GM10266 (cell line): ENCODE measurements around the gene TRIM56.
A peak's percentile ranks its signal among the peaks of the same experiment; 100 is the strongest.
"Not testable (repeated sequence)": the region's sequence is repeated elsewhere in the genome, so short reads cannot be mapped to it uniquely, and the experiment has no call there.

Experiments used
- DNase-seq: peaks from one replicate; pipeline ENCODE4 v3.0.0; 2012; ENCODE audit errors: extremely low spot score
- TF ChIP-seq, protein P1 (sequence below): IDR thresholded peaks from 2 replicates; pipeline ENCODE4 v1.5.1; 2012; ENCODE audit warnings: mild to moderate bottlenecking, low read depth; ENCODE audit not compliant: control insufficient read depth, insufficient read depth; ENCODE audit errors: missing control alignments

TRIM56 gene

DNA sequence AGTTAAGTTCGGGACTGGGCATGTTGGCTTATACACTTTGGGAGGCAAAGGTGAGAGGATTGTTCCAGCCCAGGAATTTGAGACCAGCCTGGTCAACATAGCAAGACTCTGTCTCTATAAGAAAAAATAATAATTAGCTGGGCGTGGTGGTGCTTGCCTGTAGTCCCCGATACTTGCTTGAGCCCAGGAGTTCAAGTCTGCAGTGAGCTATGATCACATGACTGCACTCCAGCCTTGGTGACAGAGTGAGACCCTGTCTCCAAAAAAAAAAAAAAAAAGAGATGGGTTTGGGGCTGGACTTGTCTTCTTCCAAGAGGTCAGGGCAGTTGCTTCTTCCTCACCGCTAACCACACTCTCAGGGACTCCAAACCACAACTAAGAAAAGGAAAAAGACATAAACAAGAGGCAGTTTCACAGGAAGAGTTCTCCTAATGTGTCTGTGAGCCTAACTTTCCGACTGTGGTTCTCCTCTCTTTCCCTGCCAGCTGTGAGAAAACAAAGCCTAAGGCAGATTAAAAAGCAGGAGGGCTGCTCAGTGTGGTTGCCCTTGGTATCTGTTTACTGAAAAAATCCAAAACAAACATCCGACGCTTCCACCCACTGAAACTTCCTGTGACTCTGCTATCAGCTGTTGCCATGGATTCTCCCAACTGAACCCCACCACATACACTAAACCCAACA, 39.2 kb downstream of the TRIM56 start:
- no peak for DNase-seq
- TF ChIP-seq, protein P1, sequence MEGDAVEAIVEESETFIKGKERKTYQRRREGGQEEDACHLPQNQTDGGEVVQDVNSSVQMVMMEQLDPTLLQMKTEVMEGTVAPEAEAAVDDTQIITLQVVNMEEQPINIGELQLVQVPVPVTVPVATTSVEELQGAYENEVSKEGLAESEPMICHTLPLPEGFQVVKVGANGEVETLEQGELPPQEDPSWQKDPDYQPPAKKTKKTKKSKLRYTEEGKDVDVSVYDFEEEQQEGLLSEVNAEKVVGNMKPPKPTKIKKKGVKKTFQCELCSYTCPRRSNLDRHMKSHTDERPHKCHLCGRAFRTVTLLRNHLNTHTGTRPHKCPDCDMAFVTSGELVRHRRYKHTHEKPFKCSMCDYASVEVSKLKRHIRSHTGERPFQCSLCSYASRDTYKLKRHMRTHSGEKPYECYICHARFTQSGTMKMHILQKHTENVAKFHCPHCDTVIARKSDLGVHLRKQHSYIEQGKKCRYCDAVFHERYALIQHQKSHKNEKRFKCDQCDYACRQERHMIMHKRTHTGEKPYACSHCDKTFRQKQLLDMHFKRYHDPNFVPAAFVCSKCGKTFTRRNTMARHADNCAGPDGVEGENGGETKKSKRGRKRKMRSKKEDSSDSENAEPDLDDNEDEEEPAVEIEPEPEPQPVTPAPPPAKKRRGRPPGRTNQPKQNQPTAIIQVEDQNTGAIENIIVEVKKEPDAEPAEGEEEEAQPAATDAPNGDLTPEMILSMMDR: no peak

- TF ChIP-seq, protein P1: no peak
- no peak for DNase-seq
Observed at GRCh38 chr7:101125989-101126650, 40.8 kb downstream of the TRIM56 start.

DNA sequence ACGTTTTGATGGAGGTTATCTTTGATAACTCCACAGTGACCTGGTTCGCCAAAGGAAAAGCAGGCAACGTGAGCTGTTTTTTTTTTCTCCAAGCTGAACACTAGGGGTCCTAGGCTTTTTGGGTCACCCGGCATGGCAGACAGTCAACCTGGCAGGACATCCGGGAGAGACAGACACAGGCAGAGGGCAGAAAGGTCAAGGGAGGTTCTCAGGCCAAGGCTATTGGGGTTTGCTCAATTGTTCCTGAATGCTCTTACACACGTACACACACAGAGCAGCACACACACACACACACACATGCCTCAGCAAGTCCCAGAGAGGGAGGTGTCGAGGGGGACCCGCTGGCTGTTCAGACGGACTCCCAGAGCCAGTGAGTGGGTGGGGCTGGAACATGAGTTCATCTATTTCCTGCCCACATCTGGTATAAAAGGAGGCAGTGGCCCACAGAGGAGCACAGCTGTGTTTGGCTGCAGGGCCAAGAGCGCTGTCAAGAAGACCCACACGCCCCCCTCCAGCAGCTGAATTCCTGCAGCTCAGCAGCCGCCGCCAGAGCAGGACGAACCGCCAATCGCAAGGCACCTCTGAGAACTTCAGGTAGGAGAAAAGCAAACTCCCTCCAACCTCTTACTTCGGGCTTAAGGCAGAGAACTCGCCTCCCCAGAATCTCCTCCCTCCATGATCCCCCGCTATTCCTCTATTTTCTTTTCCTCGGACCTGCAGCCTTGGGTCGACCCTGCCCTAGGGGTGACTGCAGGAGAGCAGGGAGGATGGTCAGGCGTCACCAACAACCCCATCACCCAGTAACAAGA, 41.6 kb downstream of the TRIM56 start, which contains the start of gene SERPINE1:
SERPINE1 (plus strand) TSS at position 454 of the 809 bp plus-strand sequence. CDS start 1,290 bp downstream, outside the sequence.
- TF ChIP-seq, protein P1: no peak
- peak; percentile 68 for DNase-seq

- TF ChIP-seq, protein P1: no peak
- no peak for DNase-seq
Observed at GRCh38 chr7:101127460-101128039, 42.3 kb downstream of the TRIM56 start.

DNA sequence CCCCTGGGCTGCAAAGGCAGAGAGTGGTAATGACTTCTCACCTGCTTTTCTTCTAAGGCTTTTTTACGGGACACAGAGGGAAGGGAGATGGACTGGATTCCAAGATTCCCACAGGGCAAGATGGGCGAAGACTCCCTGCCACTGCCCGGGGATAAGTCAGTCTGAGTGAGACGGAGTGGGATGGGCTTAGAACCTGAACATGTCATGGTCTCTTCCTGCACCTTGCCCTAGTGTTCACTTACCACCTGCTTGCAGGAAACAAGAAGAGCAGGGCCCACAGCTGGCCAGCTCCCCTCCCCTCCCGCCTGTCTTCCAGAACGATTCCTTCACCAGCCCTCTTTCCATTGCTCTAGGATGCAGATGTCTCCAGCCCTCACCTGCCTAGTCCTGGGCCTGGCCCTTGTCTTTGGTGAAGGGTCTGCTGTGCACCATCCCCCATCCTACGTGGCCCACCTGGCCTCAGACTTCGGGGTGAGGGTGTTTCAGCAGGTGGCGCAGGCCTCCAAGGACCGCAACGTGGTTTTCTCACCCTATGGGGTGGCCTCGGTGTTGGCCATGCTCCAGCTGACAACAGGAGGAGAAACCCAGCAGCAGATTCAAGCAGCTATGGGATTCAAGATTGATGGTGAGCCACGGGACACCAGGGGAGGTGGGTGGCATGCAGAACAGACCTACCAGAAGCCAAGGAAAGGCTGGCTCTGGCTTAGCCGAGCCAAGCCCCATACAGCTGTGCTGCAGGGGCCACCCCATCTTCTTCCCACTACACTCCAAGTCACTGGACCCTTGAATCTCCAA, 43.0 kb downstream of the TRIM56 start:
- DNase-seq: no peak

GRCh38 chr7:101129603-101130117, 44.4 kb downstream of the TRIM56 start:
- DNase-seq: no peak
- TF ChIP-seq, protein P1: no peak

More for the DNA sequence above, 43.0 kb downstream of the TRIM56 start:
- TF ChIP-seq, protein P1: no peak

DNA sequence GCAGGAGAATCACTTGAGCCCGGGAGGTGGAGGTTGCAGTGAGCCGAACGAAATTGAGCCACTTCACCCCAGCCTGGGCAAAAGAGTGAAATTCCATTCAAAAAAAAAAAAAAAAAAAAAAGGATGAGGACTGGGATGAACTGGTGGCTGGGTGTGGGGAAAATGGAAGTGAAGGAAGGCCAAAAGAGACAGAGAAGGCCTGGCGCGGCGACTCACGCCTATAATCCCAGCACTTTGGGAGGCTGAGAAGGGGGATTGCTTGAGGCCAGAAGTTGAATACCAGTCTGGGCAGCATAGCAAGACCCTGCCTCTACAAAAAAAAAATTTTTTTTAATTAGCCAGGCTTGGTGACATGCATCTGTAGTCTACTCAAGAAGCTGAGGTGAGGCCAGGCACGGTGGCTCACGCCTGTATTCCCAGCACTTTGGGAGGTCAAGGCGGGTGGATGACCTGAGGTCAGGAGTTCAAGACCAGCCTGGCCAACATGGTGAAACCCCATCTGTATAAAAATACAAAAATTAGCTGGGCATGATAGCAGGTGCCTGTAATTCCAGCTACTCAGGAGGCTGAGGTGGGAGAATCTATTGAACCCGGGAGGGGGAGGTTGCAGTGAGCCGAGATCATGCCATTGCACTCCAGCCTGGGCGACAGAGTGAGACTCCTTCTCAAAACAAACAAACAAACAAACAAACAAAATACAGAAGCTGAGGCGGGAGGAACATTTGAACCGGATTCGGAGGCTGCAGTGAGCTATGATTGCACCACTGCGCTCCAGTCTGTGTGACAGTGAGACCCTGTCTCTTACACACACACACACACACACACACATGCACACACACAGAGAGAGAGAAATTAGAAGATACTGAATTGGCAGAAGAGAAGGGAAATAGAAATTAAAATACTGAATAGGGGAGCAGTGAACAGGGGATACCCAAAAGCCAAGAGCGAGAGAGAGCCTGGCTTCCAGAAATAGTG, 47.6 kb downstream of the TRIM56 start:
- DNase-seq: not testable (repeated sequence)
